Liver (tissue), 9 donors: ENCODE results near the gene CTPS1. TPM values are rescaled to one million over a fixed set of nuclear protein-coding genes. Genes with fewer than 3 reads are reported as not detected.

ENCODE experiments used
- DNase-seq: peaks from one replicate; pipeline ENCODE4 v3.0.0-alpha.2; 2017; ENCODE audit warnings: low spot score
- H3K27ac ChIP-seq, 2 donors: one replicate each; pipeline ENCODE4 v1.7.0; 2013; ENCODE audit warnings: inconsistent platforms in 2 of 2, low read length in 2 of 2, control low read depth in 1 of 2, low read depth in 1 of 2, mild to moderate bottlenecking in 1 of 2
- H3K27me3 ChIP-seq, 4 donors: one replicate each; pipeline versions ENCODE4 v1.6.1 to v1.7.0; 2013; ENCODE audit warnings: low read length in 3 of 4, inconsistent platforms in 1 of 4, mild to moderate bottlenecking in 1 of 4, moderate library complexity in 1 of 4; ENCODE audit not compliant: control insufficient read depth in 4 of 4, insufficient read depth in 4 of 4
- H3K36me3 ChIP-seq, 4 donors: one replicate each; pipeline versions ENCODE4 v1.6.1 to v1.7.0; 2013; ENCODE audit warnings: low read length in 3 of 4, mild to moderate bottlenecking in 3 of 4, low read depth in 1 of 4, moderate library complexity in 1 of 4; ENCODE audit not compliant: control insufficient read depth in 4 of 4, insufficient read depth in 3 of 4
- H3K4me1 ChIP-seq, 4 donors: one replicate each; pipeline versions ENCODE4 v1.6.1 to v1.7.0; 2013; ENCODE audit warnings: low read length in 3 of 4, mild to moderate bottlenecking in 3 of 4, moderate library complexity in 1 of 4; ENCODE audit not compliant: control insufficient read depth in 4 of 4, insufficient read depth in 4 of 4
- H3K4me3 ChIP-seq, 3 donors: one replicate each; pipeline versions ENCODE4 v1.6.1 to v1.7.0; 2013; ENCODE audit warnings: low read length in 3 of 3, control low read depth in 1 of 3, low read depth in 1 of 3, mild to moderate bottlenecking in 1 of 3
- H3K9ac ChIP-seq, 2 donors: one replicate each; pipeline ENCODE4 v1.7.0; 2013; ENCODE audit warnings: low read length in 2 of 2, mild to moderate bottlenecking in 2 of 2, moderate library complexity in 2 of 2, control low read depth in 1 of 2, low read depth in 1 of 2
- H3K9me3 ChIP-seq, 4 donors: one replicate each; pipeline versions ENCODE4 v1.6.1 to v1.7.0; 2013; ENCODE audit warnings: low read length in 3 of 4; ENCODE audit not compliant: control insufficient read depth in 4 of 4
- EGR1 ChIP-seq, 2 donors: IDR thresholded peaks; 2 replicates each; pipeline ENCODE4 v1.6.1; 2016 to 2018; ENCODE audit warnings: antibody characterized with exemption in 2 of 2, low read depth in 2 of 2
- FOXA1 ChIP-seq: IDR thresholded peaks from 2 replicates; pipeline ENCODE4 v1.6.1; 2016; ENCODE audit warnings: antibody characterized with exemption
- FOXA2 ChIP-seq: IDR thresholded peaks from 2 replicates; pipeline ENCODE4 v1.6.1; 2016; ENCODE audit warnings: antibody characterized with exemption
- GABPA ChIP-seq, 2 donors: IDR thresholded peaks in 1 of 2; conservative IDR thresholded peaks in 1 of 2; 2 replicates each; pipeline ENCODE4 v1.6.1; 2016; ENCODE audit warnings: antibody characterized with exemption in 2 of 2, mild to moderate bottlenecking in 1 of 2, moderate library complexity in 1 of 2
- HNF4A ChIP-seq, 2 donors: conservative IDR thresholded peaks; 2 replicates each; pipeline ENCODE4 v1.6.1; 2016; ENCODE audit warnings: antibody characterized with exemption in 2 of 2, mild to moderate bottlenecking in 2 of 2
- HNF4G ChIP-seq: IDR thresholded peaks from 2 replicates; pipeline ENCODE4 v1.6.1; 2016; ENCODE audit warnings: antibody characterized with exemption
- JUND ChIP-seq, 2 donors: IDR thresholded peaks; 2 replicates each; pipeline ENCODE4 v1.6.1; 2016; ENCODE audit warnings: antibody characterized with exemption in 2 of 2
- MAX ChIP-seq: IDR thresholded peaks from 2 replicates; pipeline ENCODE4 v1.6.1; 2016; ENCODE audit warnings: antibody characterized with exemption
- NR2F2 ChIP-seq: IDR thresholded peaks from 2 replicates; pipeline ENCODE4 v1.6.1; 2016; ENCODE audit warnings: antibody characterized with exemption
- RAD21 ChIP-seq, 2 donors: IDR thresholded peaks; 2 replicates each; pipeline ENCODE4 v1.6.1; 2016; ENCODE audit warnings: antibody characterized with exemption in 2 of 2, mild to moderate bottlenecking in 2 of 2
- REST ChIP-seq: IDR thresholded peaks from 2 replicates; pipeline ENCODE4 v1.6.1; 2016; ENCODE audit warnings: antibody characterized with exemption, mild to moderate bottlenecking
- RXRA ChIP-seq, 2 donors: IDR thresholded peaks; 2 replicates each; pipeline ENCODE4 v1.6.1; 2017 to 2018; ENCODE audit warnings: antibody characterized with exemption in 2 of 2, mild to moderate bottlenecking in 1 of 2
- SP1 ChIP-seq: IDR thresholded peaks from 2 replicates; pipeline ENCODE4 v1.6.1; 2018; ENCODE audit warnings: antibody characterized with exemption, mild to moderate bottlenecking
- TAF1 ChIP-seq: conservative IDR thresholded peaks from 2 replicates; pipeline ENCODE4 v1.6.1; 2016; ENCODE audit warnings: antibody characterized with exemption, mild to moderate bottlenecking
- YY1 ChIP-seq: IDR thresholded peaks from 2 replicates; pipeline ENCODE4 v1.6.1; 2016; ENCODE audit warnings: antibody characterized with exemption, mild to moderate bottlenecking
- WGBS: extraction: QIAGEN DNeasy Blood & Tissue Kit; methylation state at CpG from one replicate; pipeline ENCODE4 v1.1.7; 2013; 5-methylcytosine and 5-hydroxymethylcytosine counted together
- polyA plus RNA-seq, 2 donors: library from polyadenylated mRNA; stranded (reverse) in 1 of 2; unstranded in 1 of 2; fragments of 200-250 nt in 1 of 2; fragments of >200 nt in 1 of 2; fragmentation: Nextera tagmentation in 1 of 2; extraction: Ambion mirVana in 1 of 2; gene quantifications; one replicate each; pipeline versions ENCODE4 v1.2.1 to v1.2.3, GENCODE V29; 2013 to 2015
- total RNA-seq, 2 donors: library from RNA; depleted of rRNA; stranded (reverse); fragments of >200 nt; gene quantifications; one replicate each; pipeline ENCODE4 v1.2.3, GENCODE V29; 2014
- TF ChIP-seq, protein P1 (sequence below): IDR thresholded peaks from 2 replicates; pipeline ENCODE4 v1.6.1; 2016; ENCODE audit warnings: antibody characterized with exemption
- TF ChIP-seq, protein P2 (sequence below): fragments of 150-350 bp; IDR thresholded peaks from 2 replicates; pipeline ENCODE4 v1.5.1; 2017; ENCODE audit warnings: improper control_type of control experiment, low read depth, low read length; ENCODE audit not compliant: missing input control
- TF ChIP-seq, protein P3 (sequence below): IDR thresholded peaks from 2 replicates; pipeline ENCODE4 v1.6.1; 2016; ENCODE audit warnings: antibody characterized with exemption
- donor health status: healthy.
- donor health status: healthy.
- donor health status: healthy.
- donor health status: healthy.
- donor health status: healthy.

CTPS1 gene, protein sequence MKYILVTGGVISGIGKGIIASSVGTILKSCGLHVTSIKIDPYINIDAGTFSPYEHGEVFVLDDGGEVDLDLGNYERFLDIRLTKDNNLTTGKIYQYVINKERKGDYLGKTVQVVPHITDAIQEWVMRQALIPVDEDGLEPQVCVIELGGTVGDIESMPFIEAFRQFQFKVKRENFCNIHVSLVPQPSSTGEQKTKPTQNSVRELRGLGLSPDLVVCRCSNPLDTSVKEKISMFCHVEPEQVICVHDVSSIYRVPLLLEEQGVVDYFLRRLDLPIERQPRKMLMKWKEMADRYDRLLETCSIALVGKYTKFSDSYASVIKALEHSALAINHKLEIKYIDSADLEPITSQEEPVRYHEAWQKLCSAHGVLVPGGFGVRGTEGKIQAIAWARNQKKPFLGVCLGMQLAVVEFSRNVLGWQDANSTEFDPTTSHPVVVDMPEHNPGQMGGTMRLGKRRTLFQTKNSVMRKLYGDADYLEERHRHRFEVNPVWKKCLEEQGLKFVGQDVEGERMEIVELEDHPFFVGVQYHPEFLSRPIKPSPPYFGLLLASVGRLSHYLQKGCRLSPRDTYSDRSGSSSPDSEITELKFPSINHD
- total RNA-seq (10 to 100 TPM; 13.6 to 46.9 TPM), polyA plus RNA-seq (10 to 100 TPM; 14.6 to 25.0 TPM)

- peak within 1 kb of the TSS; percentile 73 to 80 (median 76) for H3K4me3 ChIP-seq
- H3K36me3 ChIP-seq, result no peaks in the 10 kb centered on the region
- 3% methylated on average over 96 of the region's 96 CpGs for WGBS
- peak; percentile 97 for DNase-seq
- peak within 1 kb of the TSS; percentile 48 to 63 for H3K9ac ChIP-seq
- peak within 1 kb of the TSS; percentile 81 to 95 for H3K27ac ChIP-seq
- TF ChIP-seq FOXA1 (no peak), JUND (IDR thresholded peaks at IDR 0.05) (no peak), SP1 (peak; percentile 62), FOXA2 (no peak), RAD21 (IDR thresholded peaks at IDR 0.05) (no peak)
- TF ChIP-seq, protein P1, sequence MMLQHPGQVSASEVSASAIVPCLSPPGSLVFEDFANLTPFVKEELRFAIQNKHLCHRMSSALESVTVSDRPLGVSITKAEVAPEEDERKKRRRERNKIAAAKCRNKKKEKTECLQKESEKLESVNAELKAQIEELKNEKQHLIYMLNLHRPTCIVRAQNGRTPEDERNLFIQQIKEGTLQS, result no peak
- H3K9me3 ChIP-seq, result no peaks in the 10 kb centered on the region
- peaks cover 2 to 22% (median 16%) of the 10 kb centered on the region in 4 donors for H3K4me1 ChIP-seq
- H3K27me3 ChIP-seq, result no peaks in the 10 kb centered on the region
Measured at GRCh38 chr1:40979241-40980067, at the start of gene CTPS1. CTPS1 (plus strand) TSS chr1:40979696; CDS start chr1:40983291, 3,595 bp downstream.

DNA sequence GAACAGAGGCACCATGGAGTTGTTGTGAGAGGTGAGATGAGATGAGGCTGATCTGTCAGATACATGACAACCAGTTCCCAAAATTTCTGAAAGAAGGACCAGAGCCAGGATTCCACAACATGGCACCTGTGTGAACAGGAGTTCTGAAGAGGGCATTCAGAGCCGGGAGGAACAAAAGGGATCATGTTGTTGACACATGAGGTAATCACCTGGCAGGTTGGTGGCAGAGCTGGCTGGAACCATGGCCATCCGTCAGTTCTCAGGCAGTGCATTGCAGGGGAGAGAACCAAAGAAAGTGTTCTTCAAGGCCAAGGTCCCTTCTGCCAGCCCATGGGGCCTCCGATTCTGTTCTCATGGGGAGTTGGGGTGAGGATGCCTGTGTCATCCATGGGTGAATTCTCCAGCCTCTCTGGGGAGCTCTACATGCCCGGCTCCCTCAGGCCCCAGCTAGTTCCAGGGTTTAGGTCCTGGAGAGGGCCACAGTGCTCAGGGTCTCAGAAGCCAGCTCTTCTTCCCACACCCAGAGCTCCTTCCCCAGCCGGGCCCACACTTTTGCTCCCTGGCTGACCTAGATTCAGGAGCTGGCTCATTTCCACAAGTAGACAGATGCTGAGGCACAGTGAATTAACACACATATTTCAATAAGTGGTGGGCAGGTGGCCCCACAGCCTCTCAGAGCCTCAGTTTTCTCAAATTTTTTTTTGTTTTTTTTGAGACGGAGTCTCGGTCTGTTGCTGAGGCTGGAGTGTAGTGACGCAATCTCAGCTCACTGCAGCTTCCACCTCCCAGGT, 49.1 kb upstream of the CTPS1 start:
- Histone ChIP-seq H3K27ac (no peak overlapping the region), H3K4me1 (peaks cover 0 to 11% (median 6%) of the 10 kb centered on the region in 4 donors), H3K4me3 (no peak overlapping the region), H3K27me3 (no peaks in the 10 kb centered on the region), H3K36me3 (no peaks in the 10 kb centered on the region), H3K9me3 (no peaks in the 10 kb centered on the region), H3K9ac (no peak overlapping the region)
- 58% methylated on average over 8 of the region's 8 CpGs for WGBS
- TF ChIP-seq JUND (IDR thresholded peaks at IDR 0.05) (peak; percentile 66 to 76), GABPA (IDR thresholded peaks at IDR 0.05 in 1 of 2, conservative IDR thresholded peaks at IDR 0.05 in 1 of 2) (peak in 1 of 2 donors; percentile 18), HNF4A (conservative IDR thresholded peaks at IDR 0.05) (peak; percentile 29 to 76), YY1 (peak; percentile 94), SP1 (peak; percentile 19), MAX (peak; percentile 38), RAD21 (IDR thresholded peaks at IDR 0.05) (peak in 1 of 2 donors; percentile 16), NR2F2 (no peak), RXRA (IDR thresholded peaks at IDR 0.05) (peak; percentile 31 to 83), HNF4G (no peak), REST (no peak), EGR1 (IDR thresholded peaks at IDR 0.05; ENCODE audit: low read depth in 2 of 2) (peak in 1 of 2 donors; percentile 37), FOXA1 (peak; percentile 92), TAF1 (no peak), FOXA2 (peak; percentile 93)
- TF ChIP-seq, protein P2, sequence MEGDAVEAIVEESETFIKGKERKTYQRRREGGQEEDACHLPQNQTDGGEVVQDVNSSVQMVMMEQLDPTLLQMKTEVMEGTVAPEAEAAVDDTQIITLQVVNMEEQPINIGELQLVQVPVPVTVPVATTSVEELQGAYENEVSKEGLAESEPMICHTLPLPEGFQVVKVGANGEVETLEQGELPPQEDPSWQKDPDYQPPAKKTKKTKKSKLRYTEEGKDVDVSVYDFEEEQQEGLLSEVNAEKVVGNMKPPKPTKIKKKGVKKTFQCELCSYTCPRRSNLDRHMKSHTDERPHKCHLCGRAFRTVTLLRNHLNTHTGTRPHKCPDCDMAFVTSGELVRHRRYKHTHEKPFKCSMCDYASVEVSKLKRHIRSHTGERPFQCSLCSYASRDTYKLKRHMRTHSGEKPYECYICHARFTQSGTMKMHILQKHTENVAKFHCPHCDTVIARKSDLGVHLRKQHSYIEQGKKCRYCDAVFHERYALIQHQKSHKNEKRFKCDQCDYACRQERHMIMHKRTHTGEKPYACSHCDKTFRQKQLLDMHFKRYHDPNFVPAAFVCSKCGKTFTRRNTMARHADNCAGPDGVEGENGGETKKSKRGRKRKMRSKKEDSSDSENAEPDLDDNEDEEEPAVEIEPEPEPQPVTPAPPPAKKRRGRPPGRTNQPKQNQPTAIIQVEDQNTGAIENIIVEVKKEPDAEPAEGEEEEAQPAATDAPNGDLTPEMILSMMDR, result no peak
- TF ChIP-seq, protein P1, result no peak
- TF ChIP-seq, protein P3, sequence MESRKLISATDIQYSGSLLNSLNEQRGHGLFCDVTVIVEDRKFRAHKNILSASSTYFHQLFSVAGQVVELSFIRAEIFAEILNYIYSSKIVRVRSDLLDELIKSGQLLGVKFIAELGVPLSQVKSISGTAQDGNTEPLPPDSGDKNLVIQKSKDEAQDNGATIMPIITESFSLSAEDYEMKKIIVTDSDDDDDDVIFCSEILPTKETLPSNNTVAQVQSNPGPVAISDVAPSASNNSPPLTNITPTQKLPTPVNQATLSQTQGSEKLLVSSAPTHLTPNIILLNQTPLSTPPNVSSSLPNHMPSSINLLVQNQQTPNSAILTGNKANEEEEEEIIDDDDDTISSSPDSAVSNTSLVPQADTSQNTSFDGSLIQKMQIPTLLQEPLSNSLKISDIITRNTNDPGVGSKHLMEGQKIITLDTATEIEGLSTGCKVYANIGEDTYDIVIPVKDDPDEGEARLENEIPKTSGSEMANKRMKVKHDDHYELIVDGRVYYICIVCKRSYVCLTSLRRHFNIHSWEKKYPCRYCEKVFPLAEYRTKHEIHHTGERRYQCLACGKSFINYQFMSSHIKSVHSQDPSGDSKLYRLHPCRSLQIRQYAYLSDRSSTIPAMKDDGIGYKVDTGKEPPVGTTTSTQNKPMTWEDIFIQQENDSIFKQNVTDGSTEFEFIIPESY, result no peak
- no peak for DNase-seq
